Measurements from ENCODE around the gene NT5DC3.

Gene NT5DC3

GRCh38 chr12:103854372-103854973, 13.4 kb upstream of the NT5DC3 start:
- no peak overlapping the region for H3K9ac ChIP-seq (ENCODE audit: low read length)
- H3K4me2 ChIP-seq (ENCODE audit: low read length): no peak overlapping the region
- no peaks in the 10 kb centered on the region for H3K9me2 ChIP-seq (ENCODE audit: low read depth, low read length)
- no peaks in the 10 kb centered on the region for H3K36me3 ChIP-seq (ENCODE audit: insufficient read depth, low read length)
- H3K27ac ChIP-seq (ENCODE audit: low read depth, low read length, poor library complexity, severe bottlenecking): no peak overlapping the region
- no peaks in the 10 kb centered on the region for H3K4me1 ChIP-seq (ENCODE audit: insufficient read depth, low read length, severe bottlenecking)
- H2AFZ ChIP-seq (ENCODE audit: low read length): no peak overlapping the region
- H4K20me1 ChIP-seq (ENCODE audit: insufficient read depth, low read length): no peaks in the 10 kb centered on the region
- no peaks in the 10 kb centered on the region for H3K27me3 ChIP-seq (ENCODE audit: insufficient read depth, low read length)
- no peaks in the 10 kb centered on the region for H3K9me3 ChIP-seq (ENCODE audit: low read length)
- no peaks in the 10 kb centered on the region for H3F3A ChIP-seq (ENCODE audit: insufficient read depth, low read length)
- H3K4me3 ChIP-seq (ENCODE audit: low read depth, low read length, poor library complexity, severe bottlenecking): no peak overlapping the region
- no peaks in the 10 kb centered on the region for H3K79me2 ChIP-seq (ENCODE audit: insufficient read depth, low read length)
- TF ChIP-seq EZH2 (IDR thresholded peaks at IDR 0.05; ENCODE audit: borderline replicate concordance, low read length): no peak
- no peak for TF ChIP-seq CTCF (IDR thresholded peaks at IDR 0.05; ENCODE audit: low read length)

GRCh38 chr12:103852498-103852997, 11.5 kb upstream of the NT5DC3 start:
- Histone ChIP-seq H3K9me3 (ENCODE audit: low read length) (no peaks in the 10 kb centered on the region), H3K27ac (ENCODE audit: low read depth, low read length, poor library complexity, severe bottlenecking) (no peak overlapping the region), H2AFZ (ENCODE audit: low read length) (no peak overlapping the region), H3F3A (ENCODE audit: insufficient read depth, low read length) (no peaks in the 10 kb centered on the region), H3K4me2 (ENCODE audit: low read length) (no peak overlapping the region), H3K9ac (ENCODE audit: low read length) (no peak overlapping the region), H3K9me2 (ENCODE audit: low read depth, low read length) (no peaks in the 10 kb centered on the region), H3K27me3 (ENCODE audit: insufficient read depth, low read length) (no peaks in the 10 kb centered on the region), H4K20me1 (ENCODE audit: insufficient read depth, low read length) (no peaks in the 10 kb centered on the region), H3K4me1 (ENCODE audit: insufficient read depth, low read length, severe bottlenecking) (no peaks in the 10 kb centered on the region), H3K4me3 (ENCODE audit: low read depth, low read length, poor library complexity, severe bottlenecking) (no peak overlapping the region), H3K79me2 (ENCODE audit: insufficient read depth, low read length) (no peaks in the 10 kb centered on the region), H3K36me3 (ENCODE audit: insufficient read depth, low read length) (no peaks in the 10 kb centered on the region)
- TF ChIP-seq EZH2 (IDR thresholded peaks at IDR 0.05; ENCODE audit: borderline replicate concordance, low read length): no peak
- TF ChIP-seq CTCF (IDR thresholded peaks at IDR 0.05; ENCODE audit: low read length): no peak

- no peak overlapping the region for H3K9ac ChIP-seq (ENCODE audit: low read length)
- H3K9me3 ChIP-seq (ENCODE audit: low read length): no peaks in the 10 kb centered on the region
- H3K9me2 ChIP-seq (ENCODE audit: low read depth, low read length): no peaks in the 10 kb centered on the region
- no peak overlapping the region for H3K4me2 ChIP-seq (ENCODE audit: low read length)
- H3K4me1 ChIP-seq (ENCODE audit: insufficient read depth, low read length, severe bottlenecking): no peaks in the 10 kb centered on the region
- H3K36me3 ChIP-seq (ENCODE audit: insufficient read depth, low read length): no peaks in the 10 kb centered on the region
- no peak overlapping the region for H3K4me3 ChIP-seq (ENCODE audit: low read depth, low read length, poor library complexity, severe bottlenecking)
- no peaks in the 10 kb centered on the region for H3K27me3 ChIP-seq (ENCODE audit: insufficient read depth, low read length)
- H4K20me1 ChIP-seq (ENCODE audit: insufficient read depth, low read length): no peaks in the 10 kb centered on the region
- H2AFZ ChIP-seq (ENCODE audit: low read length): no peak overlapping the region
- H3K79me2 ChIP-seq (ENCODE audit: insufficient read depth, low read length): no peaks in the 10 kb centered on the region
- no peaks in the 10 kb centered on the region for H3F3A ChIP-seq (ENCODE audit: insufficient read depth, low read length)
- no peak for TF ChIP-seq EZH2 (IDR thresholded peaks at IDR 0.05; ENCODE audit: borderline replicate concordance, low read length)
- no peak overlapping the region for H3K27ac ChIP-seq (ENCODE audit: low read depth, low read length, poor library complexity, severe bottlenecking)
Observed at GRCh38 chr12:103851127-103851526, 10.1 kb upstream of the NT5DC3 start.

GRCh38 chr12:103850429-103850828, 9.4 kb upstream of the NT5DC3 start:
- Histone ChIP-seq H3K27me3 (ENCODE audit: insufficient read depth, low read length) (no peaks in the 10 kb centered on the region), H3K9me3 (ENCODE audit: low read length) (no peaks in the 10 kb centered on the region), H3F3A (ENCODE audit: insufficient read depth, low read length) (no peaks in the 10 kb centered on the region), H3K4me2 (ENCODE audit: low read length) (no peak overlapping the region), H3K4me1 (ENCODE audit: insufficient read depth, low read length, severe bottlenecking) (no peaks in the 10 kb centered on the region), H3K4me3 (ENCODE audit: low read depth, low read length, poor library complexity, severe bottlenecking) (no peak overlapping the region), H4K20me1 (ENCODE audit: insufficient read depth, low read length) (no peaks in the 10 kb centered on the region), H3K9ac (ENCODE audit: low read length) (no peak overlapping the region), H3K36me3 (ENCODE audit: insufficient read depth, low read length) (no peaks in the 10 kb centered on the region), H3K79me2 (ENCODE audit: insufficient read depth, low read length) (no peaks in the 10 kb centered on the region), H2AFZ (ENCODE audit: low read length) (no peak overlapping the region), H3K27ac (ENCODE audit: low read depth, low read length, poor library complexity, severe bottlenecking) (no peak overlapping the region), H3K9me2 (ENCODE audit: low read depth, low read length) (no peaks in the 10 kb centered on the region)
- TF ChIP-seq EZH2 (IDR thresholded peaks at IDR 0.05; ENCODE audit: borderline replicate concordance, low read length) (no peak), CTCF (IDR thresholded peaks at IDR 0.05; ENCODE audit: low read length) (no peak)

Data from OCI-LY1 (cell line).